ENCODE measurements around the gene HOOK2. TPM values are rescaled to one million over a fixed set of nuclear protein-coding genes. Genes with fewer than 3 reads are reported as not detected.
A peak's percentile ranks its signal among the peaks of the same experiment; 100 is the strongest.

HOOK2 gene
- total and polyA plus RNA-seq, 9 of the 15 experiments (the other 6 are each of a cell fraction or from before 2014, with no cell fraction given), result 1.3 to 17.2 (median 9.9) TPM

- TF ChIP-seq ZMIZ1 (IDR thresholded peaks at IDR 0.05; ENCODE audit: low read depth in 2 of 2, low read length in 2 of 2) (peak in 1 of 2 experiments; percentile 88; a peak in 2 of 4 replicates), ZBTB33 (CRISPR knock-in tag; IDR thresholded peaks at IDR 0.05) (0 out of 2 replicates have a peak, but pooled peaks have one; percentile 28), RUNX1 (IDR thresholded peaks at IDR 0.05; ENCODE audit: low read depth) (0 out of 2 replicates have a peak, but pooled peaks have one; percentile 77), EP400 (IDR thresholded peaks at IDR 0.05) (peak; percentile 83), ID3 (CRISPR knock-in tag; IDR thresholded peaks at IDR 0.05) (no peak), ID3 (tag; IDR thresholded peaks at IDR 0.05) (peak; percentile 52; the same call in 1 of the 2 replicates), ARID3B (CRISPR knock-in tag; IDR thresholded peaks at IDR 0.05; ENCODE audit: borderline replicate concordance) (no peak), PTTG1 (tag; IDR thresholded peaks at IDR 0.05; ENCODE audit: low read depth) (no peak), BCOR (IDR thresholded peaks at IDR 0.05) (peak; percentile 87), CTCF (IDR thresholded peaks at IDR 0.05 in 2 of 3, conservative IDR thresholded peaks at IDR 0.05 in 1 of 3; ENCODE audit: insufficient read depth in 2 of 3, low read depth in 1 of 3, low read length in 3 of 3) (0 out of 6 replicates have a peak, but pooled peaks of 1 of the 3 experiments have one; percentile 1), ZBTB34 (CRISPR knock-in tag; IDR thresholded peaks at IDR 0.05) (no peak), GTF3C2 (IDR thresholded peaks at IDR 0.05; ENCODE audit: borderline replicate concordance, extremely low read depth, insufficient read length) (no peak)
Measured at GRCh38 chr19:12784394-12784870, 9.1 kb upstream of the HOOK2 start (continued).
